GM12872 (cell line): ENCODE data around the gene HP.

Experiments
- TF ChIP-seq, protein P1 (sequence below): IDR thresholded peaks from 3 replicates; pipeline ENCODE4 v1.5.1; 2011; ENCODE audit warnings: low read depth, mild to moderate bottlenecking, low read length, moderate library complexity; ENCODE audit not compliant: insufficient read depth

The HP gene

GRCh38 chr16:72044296-72044695 lies 10.0 kb upstream of the HP start:
- TF ChIP-seq, protein P1, sequence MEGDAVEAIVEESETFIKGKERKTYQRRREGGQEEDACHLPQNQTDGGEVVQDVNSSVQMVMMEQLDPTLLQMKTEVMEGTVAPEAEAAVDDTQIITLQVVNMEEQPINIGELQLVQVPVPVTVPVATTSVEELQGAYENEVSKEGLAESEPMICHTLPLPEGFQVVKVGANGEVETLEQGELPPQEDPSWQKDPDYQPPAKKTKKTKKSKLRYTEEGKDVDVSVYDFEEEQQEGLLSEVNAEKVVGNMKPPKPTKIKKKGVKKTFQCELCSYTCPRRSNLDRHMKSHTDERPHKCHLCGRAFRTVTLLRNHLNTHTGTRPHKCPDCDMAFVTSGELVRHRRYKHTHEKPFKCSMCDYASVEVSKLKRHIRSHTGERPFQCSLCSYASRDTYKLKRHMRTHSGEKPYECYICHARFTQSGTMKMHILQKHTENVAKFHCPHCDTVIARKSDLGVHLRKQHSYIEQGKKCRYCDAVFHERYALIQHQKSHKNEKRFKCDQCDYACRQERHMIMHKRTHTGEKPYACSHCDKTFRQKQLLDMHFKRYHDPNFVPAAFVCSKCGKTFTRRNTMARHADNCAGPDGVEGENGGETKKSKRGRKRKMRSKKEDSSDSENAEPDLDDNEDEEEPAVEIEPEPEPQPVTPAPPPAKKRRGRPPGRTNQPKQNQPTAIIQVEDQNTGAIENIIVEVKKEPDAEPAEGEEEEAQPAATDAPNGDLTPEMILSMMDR = no peak

GRCh38 chr16:72044825-72045359 lies 9.4 kb upstream of the HP start:
- TF ChIP-seq, protein P1 = no peak

GRCh38 chr16:72049110-72049509 lies 5.2 kb upstream of the HP start:
- TF ChIP-seq, protein P1 = no peak

- TF ChIP-seq, protein P1 = no peak
Measured at GRCh38 chr16:72050769-72051464, 3.4 kb upstream of the HP start.

DNA sequence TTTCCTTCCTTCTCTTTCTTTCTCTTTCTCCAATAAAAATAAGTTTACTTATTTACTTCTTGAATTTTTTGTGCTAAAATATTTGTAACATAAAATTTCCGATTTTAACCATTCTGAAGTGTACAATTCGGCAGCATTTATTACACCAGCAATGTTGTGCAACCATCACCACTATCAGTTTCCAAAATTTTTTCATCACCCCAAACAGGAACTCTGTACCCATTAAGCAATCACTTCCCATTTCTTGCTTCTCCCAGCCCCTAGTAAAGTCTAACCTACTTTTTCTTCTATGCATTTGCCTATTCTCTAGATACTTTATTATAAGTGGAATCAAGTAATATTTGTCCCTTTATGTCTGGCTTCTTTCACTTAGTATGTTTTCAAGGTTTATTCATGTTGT lies 2.5 kb upstream of the HP start:
- TF ChIP-seq, protein P1 = no peak

DNA sequence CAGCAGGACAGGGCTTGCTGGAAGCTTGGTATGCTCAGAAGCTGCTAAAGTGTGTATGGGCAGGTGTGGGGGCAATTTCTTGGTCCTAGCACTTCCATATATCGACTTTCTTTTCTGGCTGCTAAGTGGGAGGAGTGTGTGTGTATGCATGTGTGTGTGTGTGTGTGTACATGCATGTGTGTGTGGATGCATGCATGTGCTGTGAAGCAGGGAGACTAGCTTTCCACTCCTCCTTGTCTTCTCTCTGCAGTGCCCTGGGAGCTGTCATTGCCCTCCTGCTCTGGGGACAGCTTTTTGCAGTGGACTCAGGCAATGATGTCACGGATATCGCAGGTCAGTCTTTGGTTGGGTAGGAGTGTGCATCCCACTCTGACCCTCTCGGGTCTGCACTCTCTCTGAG lies 1.6 kb downstream of the HP start:
- TF ChIP-seq, protein P1 = no peak

GRCh38 chr16:72060405-72060804 lies 6.1 kb downstream of the HP start:
- TF ChIP-seq, protein P1 = no peak
